GM15510 (cell line): ENCODE data around the gene SIDT2.

Experiments used
- POLR2A ChIP-seq: IDR thresholded peaks from 3 replicates; pipeline ENCODE4 v1.6.1; 2011; ENCODE audit warnings: borderline replicate concordance; ENCODE audit not compliant: insufficient read length; ENCODE audit errors: extremely low read depth

SIDT2 gene

DNA sequence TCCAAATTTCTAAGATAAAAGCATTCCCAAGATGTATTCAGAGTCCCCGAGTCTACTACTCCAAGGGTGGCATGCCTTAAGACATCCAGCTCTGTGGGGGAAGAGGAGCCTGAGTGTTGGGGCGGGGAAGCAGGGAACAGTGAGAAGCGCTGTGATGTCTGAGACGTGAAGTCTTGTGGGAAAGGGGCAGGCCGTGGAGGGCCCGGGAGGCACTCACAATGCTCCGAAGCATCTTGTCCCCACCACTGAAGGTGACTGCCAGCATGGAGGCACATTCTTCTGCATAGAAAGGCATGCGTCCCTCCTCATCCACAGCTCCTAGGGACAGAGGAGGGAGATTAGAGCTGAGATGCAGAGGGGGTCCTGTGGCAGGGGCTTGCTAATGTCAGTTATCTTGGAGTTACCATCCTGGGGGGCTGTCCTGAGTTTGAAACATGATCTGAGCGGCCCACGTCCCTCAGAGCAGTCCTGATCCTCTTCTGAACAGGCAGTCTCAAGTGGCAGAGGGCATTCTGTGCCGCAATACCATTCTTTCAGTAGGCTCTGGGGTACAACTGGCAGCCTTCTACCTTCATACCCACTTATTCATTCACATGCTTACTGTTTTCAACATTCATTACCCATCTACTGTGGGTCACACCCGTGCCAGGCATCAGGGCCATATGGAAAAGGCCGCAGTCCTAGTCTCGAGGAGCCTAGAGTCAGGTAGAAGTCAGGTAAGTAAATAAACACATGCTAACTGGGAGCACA, 44.6 kb downstream of the SIDT2 start:
- TF ChIP-seq POLR2A: no peak

GRCh38 chr11:117223741-117224689, 45.5 kb downstream of the SIDT2 start:
- TF ChIP-seq POLR2A: no peak

DNA sequence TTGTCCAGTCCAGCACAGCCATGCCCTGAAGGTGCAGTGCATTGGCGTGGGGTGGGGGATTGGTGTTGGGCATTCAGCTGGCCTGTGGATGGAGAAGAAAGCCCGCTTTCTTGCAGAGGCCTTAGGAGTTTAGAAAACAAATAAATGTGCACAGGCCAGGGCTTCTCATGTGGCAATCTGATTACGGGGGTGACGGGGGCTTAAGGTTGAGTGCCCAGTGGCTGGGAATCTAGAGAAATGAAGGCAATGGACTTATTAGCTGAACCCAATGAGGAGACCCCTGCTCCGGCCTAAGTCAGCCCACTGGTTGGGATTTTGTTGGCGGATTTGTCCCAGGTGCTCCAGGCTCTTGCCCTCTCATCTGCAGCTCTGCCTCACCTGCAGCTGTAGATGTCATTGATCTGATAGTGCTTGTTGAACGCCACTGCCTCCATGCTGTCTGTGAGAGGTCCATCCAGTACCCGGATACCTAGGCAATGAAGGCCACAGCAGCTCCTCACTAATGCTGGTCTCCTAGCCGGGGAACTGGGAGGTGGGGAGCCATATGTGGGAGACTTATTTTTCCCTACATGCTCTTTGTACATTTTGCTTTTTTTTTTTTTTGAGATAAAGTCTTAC, 47.1 kb downstream of the SIDT2 start:
- TF ChIP-seq POLR2A: no peak

DNA sequence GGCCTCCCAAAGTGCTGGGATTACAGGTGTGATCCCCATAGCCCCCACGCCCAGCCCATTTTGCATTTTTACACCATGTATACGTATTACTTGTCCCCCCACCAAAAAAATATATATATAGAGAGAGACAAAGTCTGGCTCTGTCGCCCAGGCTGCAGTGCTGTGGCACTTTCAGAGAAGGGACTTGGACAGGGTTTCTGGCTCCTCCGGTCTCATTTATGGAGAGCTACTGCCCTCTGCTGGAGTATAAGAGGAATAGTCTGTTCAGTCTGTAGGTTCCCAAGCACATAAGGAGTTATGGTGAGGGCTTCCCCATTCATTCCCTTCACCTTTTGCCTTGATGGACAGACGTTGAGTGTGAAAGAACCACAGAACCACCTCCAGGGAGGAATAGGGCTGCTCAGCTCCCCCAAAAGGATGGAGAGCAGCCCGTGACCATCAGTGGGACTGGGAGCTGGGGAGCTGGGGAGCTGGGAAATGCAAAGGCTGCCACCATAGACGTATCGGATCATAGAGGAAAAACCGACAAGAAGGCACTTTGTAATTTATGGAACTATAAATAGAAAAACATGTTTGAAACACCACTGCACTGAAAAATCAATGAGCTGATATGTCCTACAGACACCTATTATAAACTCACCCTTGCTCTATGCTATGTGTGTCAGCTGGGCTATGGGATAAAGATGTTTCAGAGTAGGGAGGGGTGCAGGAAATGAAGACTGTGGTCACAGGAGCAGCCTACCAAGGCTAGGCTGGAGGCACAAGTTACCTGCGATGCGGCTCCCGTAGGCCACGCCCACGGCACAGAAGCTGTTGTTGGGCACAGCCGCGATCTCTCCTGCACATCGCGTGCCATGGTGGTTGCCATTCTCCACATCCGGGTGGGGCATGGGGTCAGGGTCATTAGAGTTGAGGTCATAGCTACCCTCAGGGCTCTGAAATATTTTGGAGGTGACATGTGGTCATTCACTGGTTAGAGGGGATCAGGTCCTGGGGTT, 48.1 kb downstream of the SIDT2 start:
- no peak for TF ChIP-seq POLR2A

GRCh38 chr11:117228091-117228490, 49.5 kb downstream of the SIDT2 start:
- TF ChIP-seq POLR2A: no peak

DNA sequence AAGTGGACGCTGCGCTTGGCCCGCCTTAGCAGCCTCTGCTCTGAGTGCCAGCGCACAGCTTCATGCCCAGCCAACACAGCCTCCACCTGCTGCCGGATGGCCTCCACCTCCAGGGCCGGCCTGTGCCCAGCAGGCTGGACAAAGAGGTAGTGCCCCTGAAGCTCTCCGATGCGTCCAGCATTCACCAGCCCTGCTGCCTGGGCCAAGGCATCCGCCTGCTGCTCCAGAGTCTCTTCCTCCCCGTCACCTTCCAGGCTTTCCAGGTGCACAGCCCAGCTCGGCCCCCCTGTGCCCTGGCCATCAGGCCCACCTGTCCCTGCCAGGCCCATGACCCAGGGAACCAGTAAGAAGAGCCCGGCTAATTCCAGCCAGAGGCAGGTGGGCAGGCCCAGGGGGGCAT, 50.9 kb downstream of the SIDT2 start:
- TF ChIP-seq POLR2A: no peak

DNA sequence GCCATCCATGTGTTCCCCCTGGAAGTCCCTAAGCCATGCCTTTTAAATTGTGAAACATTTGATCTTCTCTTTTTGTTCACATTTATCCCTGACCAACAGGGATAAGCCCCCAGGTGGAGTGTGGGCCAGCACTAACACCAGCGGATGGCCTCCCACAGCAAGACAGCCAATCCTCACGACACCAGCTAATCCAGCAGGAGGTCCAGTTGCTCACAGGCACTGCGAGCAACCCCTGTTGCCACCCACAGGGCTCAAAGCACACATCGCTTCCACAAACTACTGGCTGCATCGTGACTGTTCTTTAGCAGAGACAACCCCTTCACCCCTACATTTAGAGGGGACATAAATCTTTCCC, 51.4 kb downstream of the SIDT2 start:
- TF ChIP-seq POLR2A: no peak

GRCh38 chr11:117230286-117230961, 51.9 kb downstream of the SIDT2 start:
- TF ChIP-seq POLR2A: no peak

DNA sequence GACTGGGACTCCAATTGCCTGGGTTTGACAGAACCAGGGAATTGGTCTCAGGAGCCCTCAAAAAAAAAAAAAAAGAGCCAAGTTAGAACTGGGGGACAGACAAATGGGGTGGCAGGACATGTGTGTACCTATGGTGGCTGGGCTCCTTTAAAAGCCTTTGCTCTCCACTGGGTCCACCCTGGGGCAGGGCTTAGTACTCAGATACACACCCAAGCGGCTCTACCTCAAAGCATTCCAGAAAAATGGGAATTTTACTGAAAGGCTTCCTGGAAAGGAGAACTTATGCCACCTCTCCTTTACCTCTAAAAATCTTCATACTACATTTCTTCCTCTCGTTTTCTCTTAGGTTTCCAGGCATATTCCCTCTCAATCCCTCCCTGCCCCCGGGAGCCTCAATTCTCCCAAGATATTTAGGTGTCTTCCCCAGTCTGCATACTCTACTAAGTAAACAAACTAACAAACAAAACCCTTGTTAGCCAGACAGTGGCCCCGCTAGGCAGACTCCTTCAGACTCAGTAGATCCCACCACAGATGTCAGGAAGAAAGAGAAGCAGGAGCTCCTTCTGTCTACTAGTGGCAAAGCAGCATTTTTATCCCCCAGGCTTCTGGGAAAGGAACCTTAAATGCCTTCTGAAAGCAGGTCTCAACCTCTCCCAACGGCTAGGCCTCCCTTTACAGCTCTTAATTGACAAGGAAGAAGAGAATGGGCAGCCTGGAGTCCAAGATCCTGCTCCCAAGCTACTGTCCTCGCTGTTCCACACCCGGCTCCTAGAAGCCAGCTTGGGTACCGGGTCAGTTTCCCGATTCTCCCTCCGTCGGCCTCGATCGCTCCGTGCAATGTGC, 52.7 kb downstream of the SIDT2 start:
- TF ChIP-seq POLR2A: no peak

- no peak for TF ChIP-seq POLR2A
Measured at GRCh38 chr11:117231842-117232091, 53.2 kb downstream of the SIDT2 start, which contains the start of gene PCSK7. PCSK7 (minus strand) TSS chr11:117232073; CDS start chr11:117229844, 2,229 bp downstream.

DNA sequence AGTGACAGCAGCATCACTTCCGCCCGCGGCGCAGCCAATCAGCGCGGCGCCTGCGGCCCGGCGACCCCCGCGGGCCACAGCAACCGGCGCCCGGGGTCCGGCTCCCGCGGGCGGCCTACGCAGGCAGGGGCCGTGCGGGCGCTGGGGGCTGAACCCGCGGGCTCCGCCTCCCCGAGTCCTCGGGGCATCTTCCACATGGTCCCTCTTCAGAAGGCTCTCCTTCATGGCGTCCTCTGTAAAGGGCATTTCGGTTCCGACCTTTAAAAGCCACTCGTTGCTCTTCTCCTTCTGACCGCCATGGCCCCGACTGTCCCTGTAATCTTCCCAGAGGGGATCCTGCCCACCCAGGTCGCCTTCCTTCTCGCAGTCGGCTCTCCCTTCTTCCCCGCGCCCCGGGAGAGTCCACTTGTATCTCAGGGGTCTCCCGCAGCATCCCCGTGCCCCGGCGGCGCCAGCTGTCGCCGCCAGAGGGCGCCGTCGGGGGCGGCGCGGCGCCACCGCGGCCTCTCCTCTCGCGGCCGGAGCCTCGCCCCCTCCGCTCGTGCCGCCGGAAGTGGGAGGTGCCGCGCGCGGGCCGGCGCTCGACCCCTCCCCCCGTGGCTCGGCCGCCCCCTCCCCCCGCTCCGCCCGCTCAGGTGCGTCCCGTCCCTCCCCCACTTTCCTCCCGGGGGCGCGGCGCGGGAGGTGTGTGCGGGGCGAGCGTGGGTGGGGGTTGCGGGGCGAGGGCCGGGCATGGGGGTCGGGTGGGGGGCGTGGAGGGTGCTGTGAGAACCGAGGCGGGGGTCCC, 53.7 kb downstream of the SIDT2 start, which contains the start of gene RNF214:
Gene RNF214 (plus strand): TSS at position 580 of the 787 bp plus-strand sequence. CDS start 1,602 bp downstream, outside the sequence.
- TF ChIP-seq POLR2A: peak; percentile 80

- TF ChIP-seq POLR2A: no peak
Measured at GRCh38 chr11:117232911-117233409, 54.4 kb downstream of the SIDT2 start.
